AG04450 (cell line): Measurements from ENCODE around the gene KRT6B. TPM values are rescaled to one million over a fixed set of nuclear protein-coding genes. Genes with fewer than 3 reads are reported as not detected.

Source experiments
- CTCF ChIA-PET: fragments of 300-600, 350-600 bp; formaldehyde crosslinking; extraction: SDS; loops from one replicate; lab custom pipeline; 2022; ENCODE audit warnings: antibody characterized with exemption, inconsistent platforms; lab: Charles Lee
- POLR2A ChIA-PET: fragments of 350-600 bp; formaldehyde crosslinking; extraction: SDS; loops from one replicate; lab custom pipeline; 2021; ENCODE audit warnings: antibody characterized with exemption, inconsistent platforms; lab: Yijun Ruan, JAX
- DNase-seq: peaks from one replicate; pipeline ENCODE4 v3.0.0-alpha.2; 2011; ENCODE audit warnings: low read depth, low spot score
- H3K27ac ChIP-seq: one replicate; pipeline ENCODE4 v1.5.1; 2012; ENCODE audit warnings: low read depth, low read length, control low read depth
- H3K27me3 ChIP-seq: one replicate; pipeline ENCODE4 v1.6.0; 2012; ENCODE audit warnings: low read length; ENCODE audit not compliant: control insufficient read depth, insufficient read depth
- H3K4me3 ChIP-seq: 2 replicates; pipeline ENCODE4 v1.5.1; 2011; ENCODE audit warnings: mild to moderate bottlenecking, low read depth, low read length, control low read depth
- H3K9me3 ChIP-seq: 2 replicates; pipeline ENCODE4 v1.5.1; 2012; ENCODE audit warnings: low read length; ENCODE audit not compliant: control insufficient read depth, insufficient read depth
- polyA plus RNA-seq: library from polyadenylated mRNA; depleted of rRNA; stranded (reverse); fragments of >200 nt; gene quantifications from 2 replicates; pipeline ENCODE4 v1.2.3, GENCODE V29; 2011
- TF ChIP-seq, protein P1 (sequence below): IDR thresholded peaks from 2 replicates; pipeline ENCODE4 v1.5.1; 2011; ENCODE audit warnings: low read depth, low read length, control low read depth, inconsistent platforms

KRT6B gene
- polyA plus RNA-seq, 1 experiment: not detected

GRCh38 chr12:52426034-52426433 is 25.9 kb downstream of the KRT6B start:
- CTCF ChIA-PET: interaction anchor here (0.7 kb wide), 1 partner anchor 441 kb away, joined by 4 read pairs; no protein-coding TSS in a partner anchor
- no peak overlapping the region for H3K4me3 ChIP-seq
- POLR2A ChIA-PET: no interaction called here
- peaks cover 19% of the 10 kb centered on the region for H3K27me3 ChIP-seq
- no peak for DNase-seq
- no peak overlapping the region for H3K27ac ChIP-seq
- TF ChIP-seq, protein P1, sequence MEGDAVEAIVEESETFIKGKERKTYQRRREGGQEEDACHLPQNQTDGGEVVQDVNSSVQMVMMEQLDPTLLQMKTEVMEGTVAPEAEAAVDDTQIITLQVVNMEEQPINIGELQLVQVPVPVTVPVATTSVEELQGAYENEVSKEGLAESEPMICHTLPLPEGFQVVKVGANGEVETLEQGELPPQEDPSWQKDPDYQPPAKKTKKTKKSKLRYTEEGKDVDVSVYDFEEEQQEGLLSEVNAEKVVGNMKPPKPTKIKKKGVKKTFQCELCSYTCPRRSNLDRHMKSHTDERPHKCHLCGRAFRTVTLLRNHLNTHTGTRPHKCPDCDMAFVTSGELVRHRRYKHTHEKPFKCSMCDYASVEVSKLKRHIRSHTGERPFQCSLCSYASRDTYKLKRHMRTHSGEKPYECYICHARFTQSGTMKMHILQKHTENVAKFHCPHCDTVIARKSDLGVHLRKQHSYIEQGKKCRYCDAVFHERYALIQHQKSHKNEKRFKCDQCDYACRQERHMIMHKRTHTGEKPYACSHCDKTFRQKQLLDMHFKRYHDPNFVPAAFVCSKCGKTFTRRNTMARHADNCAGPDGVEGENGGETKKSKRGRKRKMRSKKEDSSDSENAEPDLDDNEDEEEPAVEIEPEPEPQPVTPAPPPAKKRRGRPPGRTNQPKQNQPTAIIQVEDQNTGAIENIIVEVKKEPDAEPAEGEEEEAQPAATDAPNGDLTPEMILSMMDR: no peak
- H3K9me3 ChIP-seq: no peaks in the 10 kb centered on the region

- no peak for DNase-seq
- peaks cover 22% of the 10 kb centered on the region for H3K27me3 ChIP-seq
- no peaks in the 10 kb centered on the region for H3K9me3 ChIP-seq
- TF ChIP-seq, protein P1: no peak
- POLR2A ChIA-PET: no interaction called here
- H3K27ac ChIP-seq: no peak overlapping the region
- CTCF ChIA-PET: interaction anchor here (0.7 kb wide), 1 partner anchor 441 kb away, joined by 4 read pairs; no protein-coding TSS in a partner anchor
- no peak overlapping the region for H3K4me3 ChIP-seq
Observed at GRCh38 chr12:52425466-52425865, 26.5 kb downstream of the KRT6B start.

DNA sequence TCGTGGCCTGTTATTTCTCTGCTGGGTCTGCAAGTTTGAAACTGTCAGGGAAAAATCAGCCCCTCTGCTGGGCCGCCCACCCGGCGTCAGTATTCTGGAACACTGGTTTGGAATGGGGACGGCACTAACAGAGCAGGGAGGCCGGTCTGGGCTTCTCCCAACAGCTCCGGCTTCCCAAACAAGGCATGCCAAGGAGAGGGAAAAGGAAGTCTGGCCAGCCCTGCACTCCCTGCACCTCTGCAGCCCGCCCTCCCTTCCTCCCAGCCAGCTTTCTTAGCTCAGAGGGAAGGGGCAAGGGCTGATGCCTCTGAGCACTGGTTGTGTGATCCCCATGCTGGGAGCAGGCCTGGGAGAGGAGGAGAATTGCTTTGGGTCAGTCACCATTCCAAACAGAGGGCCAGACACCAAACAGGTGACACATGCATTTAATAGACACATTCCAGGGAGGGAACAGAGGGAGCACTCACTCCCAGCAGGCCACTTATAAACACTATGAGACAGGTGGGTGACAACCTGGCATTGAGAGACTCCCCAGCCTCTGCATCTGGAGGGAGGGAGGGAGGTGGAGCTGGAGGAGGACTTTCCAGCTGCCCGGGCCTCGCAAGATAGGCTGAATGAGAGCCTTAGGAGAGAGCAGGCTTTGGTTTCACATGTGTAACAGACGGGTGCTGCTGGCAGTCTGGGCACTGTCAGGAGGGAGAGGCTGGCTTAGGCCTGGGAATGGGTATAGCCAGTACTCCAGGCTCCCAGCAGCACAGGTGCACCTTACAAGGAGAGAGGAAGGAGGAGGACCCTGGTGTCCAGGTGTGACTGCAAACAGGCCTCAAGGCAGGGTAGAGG is 28.1 kb downstream of the KRT6B start:
- ChIA-PET POLR2A (no interaction called here), CTCF (no interaction called here)
- Histone ChIP-seq H3K9me3 (no peaks in the 10 kb centered on the region), H3K27me3 (peaks cover 25% of the 10 kb centered on the region), H3K4me3 (no peak overlapping the region), H3K27ac (no peak overlapping the region)
- no peak for DNase-seq
- TF ChIP-seq, protein P1: no peak

DNA sequence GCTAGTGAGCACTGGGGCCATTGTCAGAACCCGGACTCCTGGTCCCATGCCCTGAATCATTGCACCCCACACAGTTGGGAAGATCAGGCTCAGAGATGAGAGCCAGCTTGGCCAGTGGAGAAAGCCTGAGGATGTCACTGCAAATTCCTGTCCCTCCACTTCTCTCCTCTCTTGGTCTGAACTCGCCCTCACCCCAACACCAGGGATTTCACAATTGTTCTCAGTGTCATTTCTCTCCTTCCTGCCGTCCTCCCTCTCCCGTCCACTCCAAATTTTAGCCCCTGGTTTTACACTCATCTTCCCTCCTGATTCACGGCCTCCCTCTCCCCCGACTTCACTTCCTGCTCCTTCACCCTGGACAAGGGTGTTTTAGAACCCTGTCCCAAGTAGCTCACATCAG is 28.9 kb downstream of the KRT6B start:
- no peak overlapping the region for H3K27ac ChIP-seq
- no peaks in the 10 kb centered on the region for H3K9me3 ChIP-seq
- ChIA-PET POLR2A (no interaction called here), CTCF (no interaction called here)
- no peak for DNase-seq
- H3K27me3 ChIP-seq: peaks cover 24% of the 10 kb centered on the region
- TF ChIP-seq, protein P1: no peak
- H3K4me3 ChIP-seq: no peak overlapping the region

DNA sequence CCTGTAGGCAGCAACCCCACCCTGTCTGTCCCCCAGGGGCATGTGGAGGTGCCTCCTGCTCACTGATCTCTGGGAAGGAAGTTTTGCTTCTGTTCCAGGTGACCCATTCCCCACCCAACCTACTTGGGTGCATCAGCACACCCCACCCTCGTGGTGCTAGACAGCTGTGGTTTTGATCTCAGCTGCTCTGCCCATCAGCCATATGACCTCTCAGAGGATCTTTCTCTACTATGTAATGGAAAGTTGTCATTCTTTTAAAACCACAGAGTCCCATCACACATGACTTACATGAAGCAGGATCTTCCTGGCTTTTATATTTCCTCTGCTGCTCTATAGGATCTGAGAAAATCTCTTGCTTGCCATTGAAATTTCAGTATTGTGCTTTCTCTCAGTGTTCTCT is 32.3 kb downstream of the KRT6B start:
- TF ChIP-seq, protein P1: no peak
- Histone ChIP-seq H3K27me3 (peaks cover 17% of the 10 kb centered on the region), H3K27ac (no peak overlapping the region), H3K9me3 (no peaks in the 10 kb centered on the region), H3K4me3 (no peak overlapping the region)
- ChIA-PET CTCF (no interaction called here), POLR2A (no interaction called here)
- no peak for DNase-seq
